Fibroblast of lung (primary cell): Measurements from ENCODE around the gene PCYT1A. TPM values are rescaled to one million over a fixed set of nuclear protein-coding genes. Genes with fewer than 3 reads are reported as not detected.
"Not testable (repeated sequence)": the region's sequence is repeated elsewhere in the genome, so short reads cannot be mapped to it uniquely, and the experiment has no call there.

Experiments
- DNase-seq, 2 donors: peaks; one replicate each; pipeline versions ENCODE4 v3.0.0 to v3.0.0-alpha.2; 2010; ENCODE audit warnings: low read depth in 2 of 2
- H2AFZ ChIP-seq: 2 replicates; pipeline ENCODE4 v1.5.1; 2012; ENCODE audit warnings: low read length, control low read depth, inconsistent platforms
- H3K27ac ChIP-seq: 2 replicates; pipeline ENCODE4 v1.5.1; 2011; ENCODE audit warnings: low read length, control low read depth; ENCODE audit not compliant: insufficient read depth
- H3K27me3 ChIP-seq: 2 replicates; pipeline ENCODE4 v1.5.1; 2011; ENCODE audit warnings: mild to moderate bottlenecking, low read length; ENCODE audit not compliant: control insufficient read depth, insufficient read depth
- H3K36me3 ChIP-seq: 2 replicates; pipeline ENCODE4 v1.5.1; 2011; ENCODE audit warnings: low read length; ENCODE audit not compliant: control insufficient read depth, insufficient read depth
- H3K4me1 ChIP-seq: 2 replicates; pipeline ENCODE4 v1.5.1; 2011; ENCODE audit warnings: low read length; ENCODE audit not compliant: control insufficient read depth, insufficient read depth; ENCODE audit errors: extremely low read depth
- H3K4me2 ChIP-seq: 2 replicates; pipeline ENCODE4 v1.5.1; 2011; ENCODE audit warnings: low read length, control low read depth; ENCODE audit not compliant: insufficient read depth; ENCODE audit errors: extremely low read depth
- H3K4me3 ChIP-seq, 4 experiments: fragments of 200-600 bp in 1 of 4; sonication (generic) in 1 of 4; replicated peaks in 1 of 4; 2 replicates each; pipeline ENCODE4 v1.5.1; 2011 to 2016; ENCODE audit warnings: low read length in 4 of 4, low read depth in 3 of 4, mild to moderate bottlenecking in 3 of 4, control low read depth in 2 of 4, inconsistent platforms in 1 of 4, mixed read lengths in 1 of 4; ENCODE audit not compliant: insufficient read depth in 1 of 4; ENCODE audit errors: control extremely low read depth in 1 of 4
- H3K79me2 ChIP-seq: 2 replicates; pipeline ENCODE4 v1.5.1; 2012; ENCODE audit warnings: mild to moderate bottlenecking, low read length, inconsistent platforms; ENCODE audit not compliant: control insufficient read depth, insufficient read depth
- H3K9ac ChIP-seq: 2 replicates; pipeline ENCODE4 v1.5.1; 2011; ENCODE audit warnings: mild to moderate bottlenecking, low read length, control low read depth; ENCODE audit not compliant: insufficient read depth
- H3K9me3 ChIP-seq: 2 replicates; pipeline ENCODE4 v1.5.1; 2012; ENCODE audit warnings: low read depth, low read length; ENCODE audit not compliant: control insufficient read depth, insufficient read depth
- H4K20me1 ChIP-seq: 2 replicates; pipeline ENCODE4 v1.5.1; 2011; ENCODE audit warnings: low read length; ENCODE audit not compliant: control insufficient read depth, insufficient read depth; ENCODE audit errors: extremely low read depth
- CTCF ChIP-seq, 2 donors: IDR thresholded peaks in 1 of 2; conservative IDR thresholded peaks in 1 of 2; 1 replicate in 1 of 2; 2 replicates in 1 of 2; pipeline ENCODE4 v1.5.1; 2011 to 2012; ENCODE audit warnings: low read length in 2 of 2, control low read depth in 1 of 2, inconsistent platforms in 1 of 2, low read depth in 1 of 2, mild to moderate bottlenecking in 1 of 2
- EZH2 ChIP-seq: IDR thresholded peaks from 2 replicates; pipeline ENCODE4 v1.5.1; 2012; ENCODE audit warnings: low read length, control low read depth, mild to moderate bottlenecking; ENCODE audit errors: missing control alignments
- polyA plus RNA-seq, 2 donors: library from polyadenylated mRNA; depleted of rRNA in 1 of 2; stranded (reverse) in 1 of 2; unstranded in 1 of 2; fragments of >200 nt; gene quantifications; 2 replicates each; pipeline ENCODE4 v1.2.1, GENCODE V29; 2011 to 2012; ENCODE audit warnings: missing spikeins in 1 of 2
- total RNA-seq: library from RNA; depleted of rRNA; stranded (reverse); fragments of >200 nt; gene quantifications from 2 replicates; pipeline ENCODE4 v1.2.1, GENCODE V29; 2014

PCYT1A gene
- total and polyA plus RNA-seq, 2 donors (not counting 1 experiment from before 2014, with no cell fraction given): 68.9 to 73.8 TPM

GRCh38 chr3:196214783-196215441 lies 72.6 kb downstream of the PCYT1A start:
- Histone ChIP-seq H4K20me1 (no peaks in the 10 kb centered on the region), H3K4me3 (no peak overlapping the region), H3K36me3 (no peaks in the 10 kb centered on the region), H3K9me3 (no peaks in the 10 kb centered on the region), H3K4me2 (no peak overlapping the region), H3K27me3 (peaks cover 7% of the 10 kb centered on the region), H3K79me2 (no peaks in the 10 kb centered on the region), H2AFZ (no peak overlapping the region), H3K9ac (no peak overlapping the region), H3K27ac (no peak overlapping the region), H3K4me1 (peaks cover 5% of the 10 kb centered on the region)
- TF ChIP-seq EZH2 (no peak), CTCF (conservative IDR thresholded peaks at IDR 0.05 in 1 of 2, IDR thresholded peaks at IDR 0.05 in 1 of 2; ENCODE audit: low read depth in 1 of 2, low read length in 2 of 2) (no peak)
- DNase-seq: no peak

GRCh38 chr3:196210673-196211556 lies 76.6 kb downstream of the PCYT1A start, which contains the start of gene ZDHHC19:
Gene ZDHHC19, minus strand, starts transcription at chr3:196211400. Its CDS starts 85 bp downstream, at chr3:196211315.
- Histone ChIP-seq H3K4me3 (no peak within 1 kb of the TSS), H3K27ac (no peak within 1 kb of the TSS), H3K9ac (no peak within 1 kb of the TSS), H3K27me3 (peaks cover 6% of the 10 kb centered on the region), H3K9me3 (no peaks in the 10 kb centered on the region), H3K4me1 (no peaks in the 10 kb centered on the region), H3K79me2 (no peaks in the 10 kb centered on the region), H2AFZ (no peak within 1 kb of the TSS), H3K4me2 (no peak within 1 kb of the TSS), H4K20me1 (no peaks in the 10 kb centered on the region), H3K36me3 (no peaks in the 10 kb centered on the region)
- DNase-seq: no peak
- TF ChIP-seq CTCF (conservative IDR thresholded peaks at IDR 0.05 in 1 of 2, IDR thresholded peaks at IDR 0.05 in 1 of 2; ENCODE audit: low read depth in 1 of 2, low read length in 2 of 2) (no peak), EZH2 (no peak)

GRCh38 chr3:196209944-196210672 lies 77.4 kb downstream of the PCYT1A start:
- H2AFZ ChIP-seq, DNase-seq, H3K9ac ChIP-seq, H3K36me3 ChIP-seq, H3K4me2 ChIP-seq, H3K79me2 ChIP-seq, H3K4me3 ChIP-seq, H4K20me1 ChIP-seq, H3K27ac ChIP-seq, H3K9me3 ChIP-seq, H3K27me3 ChIP-seq, H3K4me1 ChIP-seq: not testable (repeated sequence)
